Measurements from ENCODE around the gene FRMD1. TPM values are rescaled to one million over a fixed set of nuclear protein-coding genes. Genes with fewer than 3 reads are reported as not detected.

The FRMD1 gene
- total and polyA plus RNA-seq, 8 donors = 0.02 to 0.15 TPM; not detected in 6

GRCh38 chr6:168090064-168090690 is 11.2 kb upstream of the FRMD1 start:
- FAIRE-seq = no peak
- no peaks in the 10 kb centered on the region for H3K4me1 ChIP-seq
- no peak overlapping the region for H3K4me3 ChIP-seq
- no peaks in the 10 kb centered on the region for H3K27me3 ChIP-seq
- H3K9me3 ChIP-seq = no peaks in the 10 kb centered on the region
- DNase-seq = peak in 2 of 6 donors; percentile 9 to 31
- H3K36me3 ChIP-seq = no peaks in the 10 kb centered on the region
- TF ChIP-seq, protein P1, sequence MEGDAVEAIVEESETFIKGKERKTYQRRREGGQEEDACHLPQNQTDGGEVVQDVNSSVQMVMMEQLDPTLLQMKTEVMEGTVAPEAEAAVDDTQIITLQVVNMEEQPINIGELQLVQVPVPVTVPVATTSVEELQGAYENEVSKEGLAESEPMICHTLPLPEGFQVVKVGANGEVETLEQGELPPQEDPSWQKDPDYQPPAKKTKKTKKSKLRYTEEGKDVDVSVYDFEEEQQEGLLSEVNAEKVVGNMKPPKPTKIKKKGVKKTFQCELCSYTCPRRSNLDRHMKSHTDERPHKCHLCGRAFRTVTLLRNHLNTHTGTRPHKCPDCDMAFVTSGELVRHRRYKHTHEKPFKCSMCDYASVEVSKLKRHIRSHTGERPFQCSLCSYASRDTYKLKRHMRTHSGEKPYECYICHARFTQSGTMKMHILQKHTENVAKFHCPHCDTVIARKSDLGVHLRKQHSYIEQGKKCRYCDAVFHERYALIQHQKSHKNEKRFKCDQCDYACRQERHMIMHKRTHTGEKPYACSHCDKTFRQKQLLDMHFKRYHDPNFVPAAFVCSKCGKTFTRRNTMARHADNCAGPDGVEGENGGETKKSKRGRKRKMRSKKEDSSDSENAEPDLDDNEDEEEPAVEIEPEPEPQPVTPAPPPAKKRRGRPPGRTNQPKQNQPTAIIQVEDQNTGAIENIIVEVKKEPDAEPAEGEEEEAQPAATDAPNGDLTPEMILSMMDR (IDR thresholded peaks at IDR 0.05) = no peak
- intact Hi-C loops (cut with DNase I) = no loop called here
- no peak overlapping the region for H3K27ac ChIP-seq
- 78 to 88% methylated on average over 16 of the region's 16 CpGs for WGBS, 2 donors
- ATAC-seq = no peak

DNA sequence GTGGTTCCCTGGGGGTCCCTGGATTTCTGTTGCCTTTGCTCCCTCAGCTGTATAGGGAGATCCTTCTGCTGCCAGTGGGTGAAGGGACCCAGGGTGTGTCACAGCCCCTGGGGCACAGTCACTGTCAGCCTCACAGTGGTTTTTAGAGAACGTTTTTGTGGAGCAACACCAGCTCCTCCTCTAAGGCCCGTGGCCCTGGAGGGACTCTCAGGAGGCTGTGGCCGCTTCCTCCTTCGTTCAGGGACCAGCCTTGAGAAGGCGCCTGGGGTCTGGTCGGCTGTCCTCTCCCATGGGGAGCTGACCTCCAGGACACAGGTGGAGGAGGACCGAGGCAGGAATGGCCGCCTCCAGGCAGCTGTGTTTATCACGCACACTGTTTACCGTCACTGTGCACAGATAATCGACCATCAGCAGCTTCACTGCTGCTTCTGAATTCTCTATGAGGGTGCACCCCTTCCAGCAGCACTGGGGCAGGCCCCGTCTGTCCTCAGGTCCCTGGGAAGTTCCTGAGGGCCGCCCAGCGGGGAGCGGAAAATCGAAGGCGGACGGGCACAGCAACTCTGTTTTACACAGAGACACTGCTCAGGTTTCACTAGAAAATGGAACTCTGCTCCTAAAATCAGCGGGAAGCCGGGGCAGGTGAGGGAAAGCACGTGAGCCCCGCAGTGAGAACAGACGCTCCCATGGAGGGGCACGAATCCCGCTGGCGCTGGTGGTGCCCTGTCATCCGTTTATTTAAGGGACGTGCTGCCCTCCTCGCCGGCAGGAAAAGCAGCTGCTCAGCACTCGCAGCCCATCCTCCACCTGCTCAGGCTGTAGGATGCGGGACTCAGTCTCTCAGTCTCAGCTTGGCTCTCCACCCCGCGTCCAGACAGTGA is 10.4 kb upstream of the FRMD1 start:
- Histone ChIP-seq H3K4me3 (no peak overlapping the region), H3K27me3 (no peaks in the 10 kb centered on the region), H3K36me3 (no peaks in the 10 kb centered on the region), H3K4me1 (no peaks in the 10 kb centered on the region), H3K27ac (no peak overlapping the region), H3K9me3 (no peaks in the 10 kb centered on the region)
- 80 to 84% methylated on average over 34 of the region's 34 CpGs for WGBS, 2 donors
- intact Hi-C loops (cut with DNase I) = no loop called here
- TF ChIP-seq, protein P1 (IDR thresholded peaks at IDR 0.05) = no peak
- DNase-seq (peak in 2 of 6 donors; percentile 7 to 57), FAIRE-seq (no peak), ATAC-seq (no peak)

DNA sequence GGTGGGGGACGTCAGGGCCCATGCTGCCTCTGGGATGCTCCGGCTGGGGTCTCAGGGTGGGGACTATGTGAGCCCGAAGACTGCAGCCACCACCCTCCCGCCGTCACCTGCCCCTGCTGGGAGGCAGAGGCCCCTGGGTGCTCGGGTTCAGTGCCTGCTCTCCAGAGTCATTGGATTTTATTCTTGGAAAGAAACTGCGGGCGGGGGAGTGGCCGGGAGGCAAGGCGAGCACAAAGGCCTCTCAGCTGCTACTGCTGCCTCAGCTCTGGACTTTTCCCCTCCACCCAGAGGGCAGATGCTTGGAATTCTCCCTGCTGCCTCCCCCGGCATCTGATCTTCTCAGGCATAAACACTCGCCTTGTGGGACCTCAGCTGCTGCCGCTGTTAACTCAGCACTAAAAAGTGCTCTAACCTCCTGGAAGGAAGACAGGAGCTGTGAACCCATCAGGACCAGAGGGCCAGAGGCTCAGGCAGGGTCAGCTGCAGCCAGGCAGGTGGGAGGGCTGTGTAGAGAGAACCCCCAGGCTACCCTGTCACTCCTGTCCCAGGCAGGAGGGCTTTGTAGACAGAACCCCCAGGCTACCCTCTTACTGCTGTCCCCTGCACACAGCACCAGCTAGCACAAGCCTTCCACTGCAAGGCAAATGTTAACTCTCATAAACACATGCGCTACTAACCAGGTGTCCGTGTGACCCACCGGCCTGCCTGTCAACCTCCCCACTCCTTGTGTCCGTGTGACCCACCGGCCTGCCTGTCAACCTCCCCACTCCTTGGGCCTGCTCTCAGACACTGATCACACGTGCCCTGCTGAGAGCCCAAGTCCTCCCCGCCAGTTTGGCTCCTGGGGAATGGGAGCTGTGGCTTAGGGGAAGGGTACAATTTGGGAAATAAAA is 9.4 kb upstream of the FRMD1 start:
- Histone ChIP-seq H3K36me3 (no peaks in the 10 kb centered on the region), H3K4me3 (no peak overlapping the region), H3K27me3 (no peaks in the 10 kb centered on the region), H3K4me1 (no peaks in the 10 kb centered on the region), H3K9me3 (no peaks in the 10 kb centered on the region), H3K27ac (no peak overlapping the region)
- intact Hi-C loops (cut with DNase I) = no loop called here
- WGBS, 2 donors = 76 to 79% methylated on average over 19 to 20 of the region's 20 CpGs
- peak in 1 of 4 donors; percentile 37 for ATAC-seq
- TF ChIP-seq, protein P1 (IDR thresholded peaks at IDR 0.05) = no peak
- FAIRE-seq = no peak
- DNase-seq = peak in 2 of 6 donors; percentile 11 to 36

GRCh38 chr6:168087436-168088160 is 8.6 kb upstream of the FRMD1 start:
- Histone ChIP-seq H3K4me1 (no peaks in the 10 kb centered on the region), H3K9me3 (no peaks in the 10 kb centered on the region), H3K27ac (no peak overlapping the region), H3K27me3 (no peaks in the 10 kb centered on the region), H3K4me3 (no peak overlapping the region), H3K36me3 (no peaks in the 10 kb centered on the region)
- intact Hi-C loops (cut with DNase I) = no loop called here
- 81 to 85% methylated on average over 25 of the region's 25 CpGs for WGBS, 2 donors
- TF ChIP-seq, protein P1 (IDR thresholded peaks at IDR 0.05) = no peak
- ATAC-seq = no peak
- no peak for FAIRE-seq
- DNase-seq = peak in 2 of 6 donors; percentile 9 to 33

Measured in pancreas (tissue), 10 donors.